ENCODE data around the gene ERP44.

The ERP44 gene

GRCh38 chr9:100056561-100056960 is 42.2 kb downstream of the ERP44 start:
- no peak for DNase-seq (ENCODE audit: extremely low spot score)
- TF ChIP-seq BHLHE40 (IDR thresholded peaks at IDR 0.05; ENCODE audit: borderline replicate concordance) (no peak), ARNT (IDR thresholded peaks at IDR 0.05) (no peak), PKNOX1 (IDR thresholded peaks at IDR 0.05) (no peak)
- POLR2A ChIA-PET, result no interaction called here
- CTCF ChIA-PET, result no interaction called here

DNA sequence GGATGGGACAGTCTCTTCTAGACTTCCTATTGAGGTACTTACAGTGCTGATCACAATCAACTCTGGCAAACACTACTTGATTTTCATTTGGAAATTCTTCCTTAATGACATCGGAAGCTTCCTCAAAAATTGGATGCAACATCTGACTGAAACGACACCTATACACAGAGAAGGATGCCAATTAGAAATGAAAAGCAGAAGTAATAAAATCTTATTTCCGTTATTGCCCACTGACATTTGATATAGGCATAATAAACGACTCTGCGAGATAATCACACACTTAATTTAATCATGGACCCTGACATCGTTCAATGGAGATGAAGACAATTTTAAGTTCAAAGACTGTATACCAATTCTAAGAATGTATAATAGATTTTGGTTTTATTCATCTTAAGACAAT is 46.4 kb downstream of the ERP44 start:
- CTCF ChIA-PET, result no interaction called here
- POLR2A ChIA-PET, result no interaction called here
- TF ChIP-seq ARNT (IDR thresholded peaks at IDR 0.05) (no peak), HDGF (IDR thresholded peaks at IDR 0.05; ENCODE audit: borderline replicate concordance) (no peak), FOXA1 (IDR thresholded peaks at IDR 0.05) (no peak), TARDBP (IDR thresholded peaks at IDR 0.05) (no peak), PKNOX1 (IDR thresholded peaks at IDR 0.05) (no peak), SP1 (IDR thresholded peaks at IDR 0.05) (no peak), FOXK2 (IDR thresholded peaks at IDR 0.05) (no peak), L3MBTL2 (conservative IDR thresholded peaks at IDR 0.05) (no peak), FOXM1 (IDR thresholded peaks at IDR 0.05; ENCODE audit: borderline replicate concordance) (no peak), CTBP1 (IDR thresholded peaks at IDR 0.05; ENCODE audit: borderline replicate concordance) (no peak), ELF4 (IDR thresholded peaks at IDR 0.05) (no peak), ZNF384 (IDR thresholded peaks at IDR 0.05) (no peak), SUZ12 (IDR thresholded peaks at IDR 0.05) (no peak), BHLHE40 (IDR thresholded peaks at IDR 0.05; ENCODE audit: borderline replicate concordance) (no peak), NFRKB (IDR thresholded peaks at IDR 0.05) (no peak), LEF1 (IDR thresholded peaks at IDR 0.05; ENCODE audit: borderline replicate concordance) (no peak)
- no peak for DNase-seq (ENCODE audit: extremely low spot score)

DNA sequence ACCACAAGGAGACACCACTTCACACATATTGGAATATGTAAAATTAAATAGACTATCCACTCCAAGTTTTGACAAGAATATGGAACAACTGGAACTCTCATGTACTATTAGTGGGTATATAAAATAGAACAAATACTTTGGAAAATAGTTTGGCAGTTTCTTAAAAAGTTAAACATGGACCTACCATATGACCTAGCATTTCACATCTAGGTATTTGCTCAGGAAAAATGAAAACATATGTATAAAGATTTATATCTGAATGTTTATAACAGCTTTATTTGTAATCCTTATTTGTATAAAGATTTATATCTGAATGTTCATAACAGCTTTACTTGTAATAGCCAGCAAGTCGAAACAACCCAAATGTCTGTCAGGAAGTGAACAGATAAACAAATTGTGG is 49.2 kb downstream of the ERP44 start:
- DNase-seq (ENCODE audit: extremely low spot score), result no peak
- CTCF ChIA-PET, result no interaction called here
- POLR2A ChIA-PET, result no interaction called here
- TF ChIP-seq SP1 (IDR thresholded peaks at IDR 0.05), result no peak
- no peak for TF ChIP-seq PKNOX1 (IDR thresholded peaks at IDR 0.05)
- no peak for TF ChIP-seq FOXK2 (IDR thresholded peaks at IDR 0.05)
- no peak for TF ChIP-seq CTBP1 (IDR thresholded peaks at IDR 0.05; ENCODE audit: borderline replicate concordance)
- TF ChIP-seq TARDBP (IDR thresholded peaks at IDR 0.05), result no peak
- TF ChIP-seq NFRKB (IDR thresholded peaks at IDR 0.05), result no peak
- no peak for TF ChIP-seq L3MBTL2 (conservative IDR thresholded peaks at IDR 0.05)
- TF ChIP-seq FOXA1 (IDR thresholded peaks at IDR 0.05), result no peak
- TF ChIP-seq HDGF (IDR thresholded peaks at IDR 0.05; ENCODE audit: borderline replicate concordance), result no peak
- no peak for TF ChIP-seq LEF1 (IDR thresholded peaks at IDR 0.05; ENCODE audit: borderline replicate concordance)
- no peak for TF ChIP-seq SUZ12 (IDR thresholded peaks at IDR 0.05)
- no peak for TF ChIP-seq ELF4 (IDR thresholded peaks at IDR 0.05)
- no peak for TF ChIP-seq BHLHE40 (IDR thresholded peaks at IDR 0.05; ENCODE audit: borderline replicate concordance)
- no peak for TF ChIP-seq ZNF384 (IDR thresholded peaks at IDR 0.05)
- no peak for TF ChIP-seq FOXM1 (IDR thresholded peaks at IDR 0.05; ENCODE audit: borderline replicate concordance)
- TF ChIP-seq ARNT (IDR thresholded peaks at IDR 0.05), result no peak

DNA sequence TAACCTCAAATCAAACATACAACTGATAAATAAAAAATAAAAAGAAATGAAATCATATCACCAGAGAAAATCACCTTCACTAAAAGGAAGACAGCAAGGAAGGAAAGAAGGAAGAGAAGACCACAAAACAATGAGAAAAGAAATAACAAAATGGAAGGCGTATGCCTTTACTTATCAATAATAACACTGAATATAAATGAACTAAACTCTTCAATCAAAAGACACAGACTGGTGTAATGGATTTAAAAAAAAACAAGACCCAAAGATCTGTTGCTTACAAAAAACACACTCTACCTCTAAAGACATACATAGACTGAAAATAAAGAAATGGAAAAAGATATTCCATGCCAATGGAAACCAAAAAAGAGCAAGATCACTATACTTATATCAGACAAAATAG is 60.3 kb downstream of the ERP44 start:
- CTCF ChIA-PET, result no interaction called here
- DNase-seq (ENCODE audit: extremely low spot score), result no peak
- POLR2A ChIA-PET, result no interaction called here
- no peak for TF ChIP-seq ARNT (IDR thresholded peaks at IDR 0.05)
- TF ChIP-seq PKNOX1 (IDR thresholded peaks at IDR 0.05), result no peak
- no peak for TF ChIP-seq LEF1 (IDR thresholded peaks at IDR 0.05; ENCODE audit: borderline replicate concordance)
- no peak for TF ChIP-seq FOXM1 (IDR thresholded peaks at IDR 0.05; ENCODE audit: borderline replicate concordance)
- no peak for TF ChIP-seq ELF4 (IDR thresholded peaks at IDR 0.05)
- no peak for TF ChIP-seq ZNF384 (IDR thresholded peaks at IDR 0.05)
- no peak for TF ChIP-seq SP1 (IDR thresholded peaks at IDR 0.05)
- TF ChIP-seq L3MBTL2 (conservative IDR thresholded peaks at IDR 0.05), result no peak
- TF ChIP-seq FOXK2 (IDR thresholded peaks at IDR 0.05), result no peak
- TF ChIP-seq HDGF (IDR thresholded peaks at IDR 0.05; ENCODE audit: borderline replicate concordance), result no peak
- no peak for TF ChIP-seq FOXA1 (IDR thresholded peaks at IDR 0.05)
- TF ChIP-seq SUZ12 (IDR thresholded peaks at IDR 0.05), result no peak
- TF ChIP-seq CTBP1 (IDR thresholded peaks at IDR 0.05; ENCODE audit: borderline replicate concordance), result no peak

DNA sequence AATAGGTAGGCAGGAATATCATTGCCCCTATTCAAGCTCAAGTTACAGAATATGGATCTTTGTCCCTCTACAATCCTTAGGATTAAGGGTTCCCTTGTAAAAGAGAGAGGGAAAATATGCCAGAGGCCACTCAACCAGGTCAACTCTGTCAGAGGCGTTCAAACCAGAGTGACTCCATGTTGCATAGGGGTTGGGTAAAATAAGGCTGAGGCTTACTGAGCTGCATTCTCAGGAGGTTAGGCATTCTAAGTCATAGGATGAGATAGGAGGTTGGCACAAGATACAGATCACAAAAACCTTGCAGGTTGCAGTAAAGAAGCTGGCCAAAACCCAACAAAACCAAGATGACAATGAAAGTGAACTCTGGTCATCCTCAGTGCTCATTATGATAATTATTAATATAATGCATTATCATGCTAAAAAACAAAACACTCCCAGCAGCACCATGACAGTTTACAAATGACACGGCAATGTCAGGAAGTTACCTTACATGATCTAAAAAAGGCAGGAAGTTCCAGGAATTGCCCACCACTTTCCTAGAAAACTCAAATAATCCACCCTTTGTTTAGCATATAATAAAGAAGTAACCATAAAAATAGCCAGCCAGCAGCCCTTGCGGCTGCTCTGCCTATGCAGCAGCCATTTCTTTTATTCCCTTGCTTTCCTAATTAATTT is 64.8 kb downstream of the ERP44 start:
- CTCF ChIA-PET, result no interaction called here
- TF ChIP-seq CTBP1 (IDR thresholded peaks at IDR 0.05; ENCODE audit: borderline replicate concordance) (no peak), SUZ12 (IDR thresholded peaks at IDR 0.05) (no peak), ELF4 (IDR thresholded peaks at IDR 0.05) (no peak), FOXA1 (IDR thresholded peaks at IDR 0.05) (no peak), NFRKB (IDR thresholded peaks at IDR 0.05) (no peak), FOXK2 (IDR thresholded peaks at IDR 0.05) (no peak), SP1 (IDR thresholded peaks at IDR 0.05) (no peak)

GRCh38 chr9:100030548-100030947 is 68.3 kb downstream of the ERP44 start:
- DNase-seq (ENCODE audit: extremely low spot score), result no peak
- TF ChIP-seq ZNF384 (IDR thresholded peaks at IDR 0.05) (no peak), SUZ12 (IDR thresholded peaks at IDR 0.05) (no peak), FOXA1 (IDR thresholded peaks at IDR 0.05) (no peak), NFRKB (IDR thresholded peaks at IDR 0.05) (no peak), SP1 (IDR thresholded peaks at IDR 0.05) (no peak), PKNOX1 (IDR thresholded peaks at IDR 0.05) (no peak), LEF1 (IDR thresholded peaks at IDR 0.05; ENCODE audit: borderline replicate concordance) (no peak), TARDBP (IDR thresholded peaks at IDR 0.05) (no peak), CTBP1 (IDR thresholded peaks at IDR 0.05; ENCODE audit: borderline replicate concordance) (no peak), BHLHE40 (IDR thresholded peaks at IDR 0.05; ENCODE audit: borderline replicate concordance) (no peak)
- CTCF ChIA-PET, result no interaction called here
- POLR2A ChIA-PET, result no interaction called here

More for the DNA sequence above, 64.8 kb downstream of the ERP44 start:
- POLR2A ChIA-PET, result no interaction called here
- no peak for DNase-seq (ENCODE audit: extremely low spot score)

Data from HEK293T (cell line).